Activated CD8-positive, alpha-beta memory T cell treated with anti-CD3 and anti-CD28 coated beads, Interleukin-2, amount 50 U/mL, for 1 hour (primary cell): ENCODE measurements around the gene TENM4.

Source experiments
- DNase-seq: peaks from one replicate; pipeline ENCODE4 v3.0.0-alpha.2; 2020; ENCODE audit errors: extremely low read depth

The TENM4 gene

GRCh38 chr11:79388201-79388600 is 52.6 kb downstream of the TENM4 start:
- DNase-seq, result no peak

DNA sequence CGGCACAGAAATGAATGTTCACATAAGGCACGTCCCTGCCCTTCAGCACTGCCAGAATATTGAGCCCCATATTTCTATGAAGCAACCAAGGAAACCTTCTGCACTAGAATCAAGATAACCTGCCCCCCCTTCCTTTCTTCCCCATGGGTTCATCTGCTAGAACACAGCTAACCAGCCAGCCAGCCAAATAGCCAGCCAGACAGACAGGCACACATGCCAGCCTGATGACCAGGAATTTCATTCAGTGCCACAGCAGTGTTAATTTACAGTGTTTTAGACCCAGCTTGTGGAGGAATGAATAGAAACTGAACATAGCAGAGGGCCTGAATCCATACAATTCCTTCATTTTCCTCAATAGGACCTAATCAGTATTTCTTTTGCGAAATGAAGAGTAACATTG is 57.0 kb downstream of the TENM4 start:
- DNase-seq, result no peak

- no peak for DNase-seq
Observed at GRCh38 chr11:79382301-79383050, 58.4 kb downstream of the TENM4 start.

GRCh38 chr11:79381036-79381435 is 59.8 kb downstream of the TENM4 start:
- DNase-seq, result no peak

GRCh38 chr11:79377406-79377805 is 63.4 kb downstream of the TENM4 start:
- DNase-seq, result no peak

DNA sequence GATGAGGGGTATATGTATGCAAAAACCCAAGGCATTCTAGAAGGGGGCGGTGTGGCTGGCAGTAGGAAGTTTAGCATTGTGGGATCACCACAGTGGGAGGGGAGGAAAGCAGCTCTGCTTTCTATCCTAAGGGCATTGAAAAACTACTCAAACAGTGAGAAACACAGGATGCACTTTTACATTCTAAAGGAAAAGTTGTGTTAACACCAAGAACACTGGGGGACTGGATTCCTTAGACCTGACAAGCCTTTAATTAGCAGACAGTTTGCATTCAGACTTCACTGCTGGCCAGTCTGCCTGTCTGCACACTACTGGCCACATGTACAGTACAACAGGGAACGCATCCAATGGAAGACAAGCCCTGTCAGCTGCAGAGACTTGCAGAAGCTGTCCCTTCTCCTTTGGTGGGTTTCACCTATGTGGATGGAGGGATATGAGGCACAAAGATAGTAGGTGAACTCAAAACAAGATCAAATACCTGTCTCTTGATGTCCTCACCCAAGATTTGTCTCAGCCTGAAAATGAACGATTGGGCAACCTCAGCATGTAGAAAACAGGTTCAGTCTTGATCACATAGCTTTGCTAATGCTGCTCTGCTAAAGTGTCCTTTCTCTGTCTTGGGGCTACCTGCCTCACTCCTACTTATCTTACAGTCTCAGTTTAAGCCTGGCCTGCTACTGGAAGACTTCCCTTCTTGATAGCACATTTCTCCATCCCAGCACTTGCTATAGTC is 64.8 kb downstream of the TENM4 start:
- no peak for DNase-seq

DNA sequence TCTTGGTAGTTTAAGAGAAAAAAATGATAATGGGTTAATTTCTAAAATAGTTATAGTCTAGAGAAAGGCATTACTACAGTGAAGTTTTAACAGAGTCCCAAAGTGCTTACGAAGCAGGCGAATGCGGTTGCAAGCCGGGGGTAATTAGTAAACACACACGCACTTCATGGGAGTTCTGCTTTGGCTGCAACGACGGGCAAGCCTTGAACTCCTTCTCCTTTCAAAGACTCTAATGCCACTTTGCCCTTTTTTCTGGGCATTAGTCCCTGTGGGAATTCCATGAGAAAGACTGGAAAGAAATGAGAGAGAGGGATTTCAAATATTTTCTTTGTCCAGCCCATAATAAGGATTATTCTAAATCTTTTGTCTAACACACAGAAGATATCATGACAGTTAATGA is 66.1 kb downstream of the TENM4 start:
- no peak for DNase-seq

- DNase-seq, result no peak
Observed at GRCh38 chr11:79371724-79372123, 69.1 kb downstream of the TENM4 start.

DNA sequence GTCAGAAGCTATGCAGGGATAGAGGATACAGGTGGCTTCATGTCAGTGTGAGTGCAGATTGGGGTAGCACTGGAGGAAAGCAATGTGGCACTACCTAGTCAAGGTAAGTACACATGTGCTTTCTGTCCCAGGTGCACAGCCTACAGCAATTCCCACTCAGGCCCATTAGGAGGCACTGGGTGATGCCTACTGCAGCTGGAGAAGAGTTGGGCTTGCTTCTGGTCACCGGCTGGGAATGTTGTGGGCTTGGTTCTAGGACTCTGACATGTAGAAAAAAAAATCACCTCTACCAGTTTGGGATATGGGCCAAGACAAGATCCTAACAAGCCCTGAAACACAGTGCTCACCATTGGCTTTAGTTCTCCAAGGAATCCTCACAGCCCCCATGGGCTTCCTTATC is 69.7 kb downstream of the TENM4 start:
- DNase-seq, result no peak

- DNase-seq, result no peak
Observed at GRCh38 chr11:79369055-79369454, 71.8 kb downstream of the TENM4 start.

DNA sequence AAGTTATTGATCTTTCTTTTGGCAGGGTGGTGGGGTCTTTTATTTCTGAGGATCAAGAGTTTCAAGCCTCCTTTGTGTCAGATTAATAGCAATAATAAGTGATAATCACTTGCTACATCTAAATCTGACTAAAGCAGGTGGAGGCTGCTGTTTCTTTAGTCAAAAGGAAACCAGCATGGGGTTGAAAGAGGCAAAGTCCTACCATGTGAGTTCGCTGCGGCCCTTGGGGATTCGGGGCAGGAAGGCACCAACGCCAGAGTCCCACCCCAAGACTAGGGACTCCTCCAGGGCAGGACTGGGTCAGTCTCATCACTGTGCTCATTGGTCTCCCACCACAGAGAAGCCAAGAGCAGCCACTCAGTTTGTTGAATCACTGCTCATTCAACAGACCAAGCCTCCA is 73.0 kb downstream of the TENM4 start:
- no peak for DNase-seq

GRCh38 chr11:79366218-79366617 is 74.6 kb downstream of the TENM4 start:
- DNase-seq, result no peak

GRCh38 chr11:79363861-79364378 is 76.9 kb downstream of the TENM4 start:
- DNase-seq, result no peak

- no peak for DNase-seq
Observed at GRCh38 chr11:79363256-79363655, 77.6 kb downstream of the TENM4 start.

- DNase-seq, result no peak
Observed at GRCh38 chr11:79362821-79363220, 78.0 kb downstream of the TENM4 start.

DNA sequence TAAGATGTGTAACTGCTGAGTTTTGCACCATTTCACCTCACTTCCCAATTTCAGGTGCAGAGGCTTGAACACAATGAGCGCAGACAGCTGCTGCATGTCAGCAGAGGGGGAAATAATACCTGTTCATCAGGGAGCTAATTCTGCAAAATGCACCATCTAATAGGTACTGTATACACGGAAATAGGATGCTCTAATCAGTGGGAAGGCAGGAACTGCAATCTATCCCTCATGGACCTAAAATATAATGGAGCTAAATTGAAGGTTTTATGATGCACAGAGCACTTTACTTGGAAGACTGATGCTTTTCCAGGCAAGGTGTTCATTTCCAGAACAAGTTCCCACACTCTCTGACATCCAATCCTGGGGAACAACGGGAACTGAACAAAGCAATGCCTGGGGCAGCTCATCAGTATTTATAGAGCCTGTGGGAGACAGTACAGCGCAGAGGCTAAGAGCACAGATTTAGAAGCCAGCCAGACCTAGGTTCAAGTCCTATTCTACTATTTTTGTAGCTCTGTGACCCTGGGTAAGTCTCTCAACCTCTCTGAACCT is 78.5 kb downstream of the TENM4 start:
- DNase-seq, result no peak

- no peak for DNase-seq
Observed at GRCh38 chr11:79358258-79358657, 82.6 kb downstream of the TENM4 start.

DNA sequence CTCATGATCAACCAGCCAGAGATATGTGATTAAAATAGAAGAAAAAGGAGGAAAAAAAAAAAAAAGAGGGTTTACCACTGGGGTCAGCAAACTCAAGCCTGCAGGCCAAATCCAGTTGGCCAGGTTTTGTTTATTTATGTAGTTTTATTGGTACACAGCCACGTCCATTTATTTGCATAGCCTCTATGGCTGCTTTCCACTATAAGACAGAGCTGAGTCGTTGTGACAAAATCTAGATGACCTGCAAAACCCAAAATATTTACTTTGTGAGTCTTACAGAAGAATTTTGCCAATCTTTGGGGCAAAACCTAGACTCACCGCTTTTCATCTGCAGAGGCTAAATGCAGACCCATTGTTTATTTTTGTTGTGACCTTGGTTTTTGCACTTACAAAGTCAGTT is 87.1 kb downstream of the TENM4 start:
- no peak for DNase-seq

GRCh38 chr11:79352349-79352703 is 88.5 kb downstream of the TENM4 start:
- DNase-seq, result no peak

DNA sequence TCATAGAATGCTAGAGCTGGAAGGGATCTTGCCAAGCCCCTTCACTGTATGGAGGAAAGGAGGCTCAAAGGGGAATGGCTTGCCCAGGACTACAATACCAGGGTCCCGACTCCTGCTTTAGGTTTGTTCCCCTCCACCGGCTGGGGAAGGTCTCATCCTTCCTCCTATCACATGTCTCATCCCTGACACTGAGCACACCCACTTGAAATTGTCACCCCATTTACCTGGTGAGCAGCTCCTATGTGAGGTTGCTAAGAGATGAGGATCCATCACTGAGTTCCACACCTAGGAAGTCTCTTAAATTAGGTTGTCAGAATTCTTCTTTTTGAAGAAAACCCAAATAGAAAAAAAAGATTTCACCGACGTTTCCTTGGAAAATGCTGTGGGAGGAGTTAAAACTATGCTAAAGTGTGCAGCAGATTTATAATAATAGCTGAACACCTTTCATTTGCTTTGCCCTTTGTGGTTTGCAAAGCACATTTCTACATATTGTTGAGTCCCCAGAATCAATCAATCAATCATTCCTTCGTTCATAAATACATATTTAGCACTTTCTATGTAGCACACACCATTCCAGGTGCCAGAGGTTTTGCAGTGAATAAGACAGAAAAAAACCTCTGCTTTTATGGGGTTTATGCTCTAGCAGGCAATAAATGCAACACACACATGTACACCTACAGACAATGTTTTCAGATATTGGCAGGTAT is 91.7 kb downstream of the TENM4 start:
- no peak for DNase-seq

DNA sequence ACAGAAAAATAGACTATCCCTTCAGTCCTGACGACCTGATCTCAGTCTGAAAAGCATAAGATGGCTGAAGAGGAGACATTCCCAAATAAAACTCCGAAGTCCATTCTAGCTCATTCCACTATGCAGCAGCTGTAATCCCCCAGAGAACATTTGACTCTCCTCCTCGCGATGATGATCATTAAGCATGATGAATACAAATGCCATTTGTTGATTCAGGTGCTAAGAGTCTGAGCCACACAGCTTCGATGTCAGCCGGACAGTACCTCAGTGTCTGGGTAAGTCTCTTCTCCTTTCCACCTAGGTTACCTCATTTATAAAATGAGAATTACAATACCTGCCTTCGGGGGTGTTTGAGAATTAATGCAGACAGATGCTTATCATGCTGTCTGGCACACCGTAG is 94.8 kb downstream of the TENM4 start:
- DNase-seq, result no peak

DNA sequence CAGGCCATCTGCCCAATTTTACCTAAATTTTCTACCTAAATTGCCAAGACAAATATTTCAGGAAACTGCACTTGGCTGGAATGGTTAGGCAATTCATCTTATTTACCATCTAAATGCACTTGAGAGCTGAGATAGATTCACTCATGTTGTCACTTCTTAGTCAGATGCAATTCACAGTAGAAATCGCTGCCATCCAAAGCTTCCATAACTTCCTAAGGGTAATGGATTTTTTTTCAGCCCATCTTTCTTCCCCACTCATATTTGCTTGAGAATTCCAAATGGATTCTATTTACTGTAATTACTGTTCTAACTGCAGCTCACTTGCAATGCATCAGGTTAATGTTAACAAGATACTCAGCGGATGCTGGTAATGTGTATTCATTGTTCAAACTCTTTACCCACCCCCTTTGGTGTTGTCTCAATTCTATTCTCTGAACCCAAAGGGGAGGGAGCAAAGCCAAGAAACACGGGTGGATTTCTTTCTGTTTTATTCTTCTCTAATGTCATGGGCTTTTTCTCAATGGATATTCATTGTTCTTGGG is 96.0 kb downstream of the TENM4 start:
- no peak for DNase-seq
